ENCODE data around the gene MOB1A.
"Not testable (repeated sequence)": the region's sequence is repeated elsewhere in the genome, so short reads cannot be mapped to it uniquely, and the experiment has no call there.

MOB1A gene

GRCh38 chr2:74148457-74149246 lies 30.0 kb downstream of the MOB1A start:
- DNase-seq (ENCODE audit: low spot score), result no peak

- DNase-seq (ENCODE audit: low spot score), result peak; percentile 92
Observed at GRCh38 chr2:74147727-74148456, 30.8 kb downstream of the MOB1A start, which contains the start of gene BOLA3. TSS of gene BOLA3 (minus strand) at chr2:74147912. CDS start at chr2:74147874, 38 bp downstream.

GRCh38 chr2:74146929-74147726 lies 31.6 kb downstream of the MOB1A start:
- DNase-seq (ENCODE audit: low spot score), result peak; percentile 27

GRCh38 chr2:74142340-74142739 lies 36.3 kb downstream of the MOB1A start:
- no peak for DNase-seq (ENCODE audit: low spot score)

DNA sequence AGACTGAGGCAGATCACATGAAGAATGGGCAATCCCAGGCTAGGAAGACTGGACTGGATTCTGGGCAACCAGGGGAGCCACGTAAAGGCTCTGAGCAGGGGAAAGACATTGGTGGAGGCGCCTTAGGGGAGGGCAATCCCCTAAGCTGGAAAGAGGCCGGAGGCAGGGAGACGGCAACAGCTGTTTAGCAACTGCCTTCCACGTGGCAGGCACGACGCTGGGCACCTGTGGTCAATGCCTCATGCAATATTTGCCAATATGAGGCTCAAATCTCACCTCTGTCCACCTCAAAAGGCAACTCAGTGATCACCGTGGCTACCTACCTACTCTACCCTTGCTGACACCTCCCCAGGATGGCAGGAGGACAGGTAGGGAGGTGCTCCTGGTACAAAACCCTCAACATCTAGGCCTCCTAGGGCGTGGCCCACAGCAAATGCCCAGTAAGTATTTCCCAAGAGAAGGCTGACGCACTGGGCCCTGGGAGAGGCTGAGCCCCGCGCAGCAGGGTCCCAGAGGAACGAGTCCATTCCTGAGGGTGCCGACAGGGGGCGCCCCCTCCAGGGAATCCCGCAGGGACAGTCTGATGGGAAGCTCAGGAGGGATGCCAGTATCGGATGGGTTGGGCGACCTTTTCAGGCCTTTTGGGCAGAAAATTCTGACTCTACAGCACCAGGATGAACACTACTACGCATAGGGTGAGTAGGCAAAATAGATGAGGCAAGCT lies 39.9 kb downstream of the MOB1A start:
- DNase-seq (ENCODE audit: low spot score), result no peak

GRCh38 chr2:74137651-74138599 lies 40.8 kb downstream of the MOB1A start:
- DNase-seq (ENCODE audit: low spot score), result no peak

DNA sequence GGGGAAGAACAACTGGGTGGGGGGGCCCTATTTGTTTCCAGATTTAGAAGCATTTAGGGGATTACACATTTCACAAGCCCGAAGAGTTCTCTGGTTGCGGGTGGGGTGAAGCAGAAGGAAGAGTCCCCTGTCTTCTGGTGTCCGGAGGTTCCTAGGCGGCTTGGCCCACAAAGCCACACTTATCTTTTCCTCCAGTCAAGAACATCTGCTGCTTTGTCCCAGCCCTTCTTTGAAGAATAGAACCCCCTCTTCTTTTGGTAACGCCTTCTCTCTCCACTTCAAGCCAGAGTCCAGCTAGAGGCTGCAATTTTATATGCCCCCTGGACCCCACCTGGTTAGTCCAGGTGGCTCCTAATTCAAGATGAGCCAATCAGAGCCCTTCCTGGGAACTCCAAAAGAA lies 46.8 kb downstream of the MOB1A start:
- no peak for DNase-seq (ENCODE audit: low spot score)

- no peak for DNase-seq (ENCODE audit: low spot score)
Observed at GRCh38 chr2:74130211-74130995, 48.3 kb downstream of the MOB1A start.

DNA sequence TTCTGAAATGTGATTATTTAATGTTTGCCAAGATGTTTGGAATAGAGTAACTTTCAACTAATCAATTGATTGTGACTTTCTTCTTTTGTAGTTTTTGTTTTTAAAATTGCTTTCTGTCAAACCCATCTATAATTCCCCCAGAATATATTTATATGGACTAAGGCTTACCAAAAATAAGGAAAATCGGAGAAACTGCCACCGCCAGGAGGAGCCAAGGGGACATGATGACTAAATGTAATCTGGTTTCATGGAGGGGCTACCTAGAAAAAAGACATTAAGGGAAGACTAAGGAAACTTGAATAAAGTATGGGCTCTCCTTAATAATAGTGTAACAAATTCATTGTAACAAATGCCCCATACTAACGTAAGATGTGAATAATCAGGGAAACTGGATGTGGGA lies 50.5 kb downstream of the MOB1A start:
- no peak for DNase-seq (ENCODE audit: low spot score)

- DNase-seq (ENCODE audit: low spot score), result not testable (repeated sequence)
Observed at GRCh38 chr2:74123955-74124354, 54.7 kb downstream of the MOB1A start.

- DNase-seq (ENCODE audit: low spot score), result not testable (repeated sequence)
Observed at GRCh38 chr2:74121846-74122245, 56.8 kb downstream of the MOB1A start.

DNA sequence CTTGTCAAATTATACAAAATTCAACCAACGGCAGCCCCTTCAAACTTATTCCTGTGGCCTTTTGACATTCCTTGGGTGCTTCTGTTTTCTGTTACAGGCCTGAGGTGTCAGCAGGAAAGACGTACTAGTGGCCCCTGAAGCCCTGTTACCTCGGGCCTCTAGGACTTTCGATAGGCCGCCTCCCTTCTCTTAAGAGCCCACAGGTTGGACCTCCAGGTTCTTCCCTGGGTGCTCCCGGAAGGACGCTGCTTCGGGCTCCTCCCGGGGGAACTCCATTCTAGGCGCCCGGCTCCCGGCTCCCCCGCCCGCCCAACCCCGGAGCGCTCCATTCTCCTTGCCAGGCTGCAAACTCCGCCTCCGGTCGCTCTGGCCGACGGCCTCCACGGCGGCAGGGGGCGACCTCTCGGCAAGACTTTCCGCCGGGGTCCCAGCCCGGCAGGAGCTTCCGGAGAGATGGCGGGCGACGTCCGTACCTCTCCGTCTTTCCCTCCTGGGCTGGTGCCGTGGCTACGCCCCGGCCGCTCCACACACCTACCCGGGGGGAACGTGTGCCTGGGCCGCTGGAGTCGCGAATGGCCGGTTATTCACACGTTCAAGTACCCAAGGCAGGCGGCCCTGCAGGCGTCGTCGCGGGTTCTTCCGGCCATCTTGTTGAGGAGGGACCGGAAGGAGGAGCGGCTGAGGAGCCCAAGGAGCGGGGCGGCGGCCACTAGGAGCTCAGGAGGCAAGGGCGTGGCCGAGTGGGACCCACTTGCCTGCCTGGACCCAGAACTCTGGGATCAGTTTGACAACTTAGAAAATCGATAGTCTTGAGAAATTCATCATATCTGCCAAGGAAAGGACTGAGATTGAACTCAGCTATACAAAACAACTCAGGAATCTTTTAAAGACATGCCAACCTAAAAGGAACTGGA lies 58.5 kb downstream of the MOB1A start:
- DNase-seq (ENCODE audit: low spot score), result peak; percentile 97

GRCh38 chr2:74119339-74119738 lies 59.3 kb downstream of the MOB1A start:
- no peak for DNase-seq (ENCODE audit: low spot score)

GRCh38 chr2:74111380-74111779 lies 67.3 kb downstream of the MOB1A start:
- DNase-seq (ENCODE audit: low spot score), result no peak

GRCh38 chr2:74110537-74110936 lies 68.1 kb downstream of the MOB1A start:
- DNase-seq (ENCODE audit: low spot score), result no peak

DNA sequence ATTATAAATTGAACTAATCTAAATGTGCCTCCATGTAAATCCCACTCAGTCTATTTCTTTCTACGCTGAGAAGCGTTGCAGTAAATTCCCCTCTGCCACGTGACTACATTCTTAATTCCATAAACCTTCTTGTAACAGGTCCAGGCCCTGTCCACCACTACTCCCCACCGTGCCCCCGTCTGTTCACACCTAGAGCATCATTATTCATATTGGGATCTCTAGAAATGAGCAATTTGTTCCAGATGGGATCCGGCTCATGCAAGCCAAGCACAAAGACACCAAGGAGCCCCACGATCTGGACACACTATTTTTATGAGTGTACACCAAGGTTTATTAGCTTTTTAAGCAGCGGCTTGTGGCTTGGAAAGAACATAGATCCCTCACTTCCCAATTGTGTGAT lies 69.1 kb downstream of the MOB1A start:
- DNase-seq (ENCODE audit: low spot score), result no peak

- no peak for DNase-seq (ENCODE audit: low spot score)
Observed at GRCh38 chr2:74107071-74107470, 71.6 kb downstream of the MOB1A start.

DNA sequence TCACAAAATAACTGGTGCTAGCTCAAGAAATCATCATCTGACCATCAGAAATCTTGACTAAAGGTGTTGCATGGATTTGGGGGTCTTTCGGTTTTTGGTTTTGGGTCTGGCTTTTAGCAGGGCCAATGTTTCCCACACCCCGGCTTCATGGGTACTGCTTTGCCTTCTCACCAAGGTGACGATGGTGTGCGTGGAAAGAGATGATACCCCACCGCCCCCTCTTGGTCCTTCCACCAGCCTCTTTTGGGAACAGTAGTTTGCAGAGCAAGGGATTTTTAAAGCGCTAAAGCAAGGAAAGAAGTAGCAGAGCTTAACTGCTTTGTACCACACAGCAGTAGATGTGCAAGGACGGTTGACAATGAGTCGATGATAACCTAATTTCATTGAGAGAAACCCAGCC lies 73.3 kb downstream of the MOB1A start:
- DNase-seq (ENCODE audit: low spot score), result no peak

- DNase-seq (ENCODE audit: low spot score), result no peak
Observed at GRCh38 chr2:74104839-74105238, 73.8 kb downstream of the MOB1A start.

Data from HuH-7.5 (cell line).